ENCODE measurements around the gene TM9SF3. TPM values are rescaled to one million over a fixed set of nuclear protein-coding genes. Genes with fewer than 3 reads are reported as not detected.

TM9SF3 gene
- total RNA-seq, 1 donor from 2014 or later, result 68.5 TPM

GRCh38 chr10:96608262-96608661 lies 21.4 kb upstream of the TM9SF3 start:
- no peak for ATAC-seq (ENCODE audit: poor library complexity)
- intact Hi-C loops (cut with DNase I), result no loop called here
- no peak for DNase-seq

- intact Hi-C loops (cut with DNase I), result no loop called here
- ATAC-seq (ENCODE audit: poor library complexity) (no peak), DNase-seq (no peak)
These were observed 20.1 kb upstream of the TM9SF3 start for GRCh38 chr10:96606946-96607345.

DNA sequence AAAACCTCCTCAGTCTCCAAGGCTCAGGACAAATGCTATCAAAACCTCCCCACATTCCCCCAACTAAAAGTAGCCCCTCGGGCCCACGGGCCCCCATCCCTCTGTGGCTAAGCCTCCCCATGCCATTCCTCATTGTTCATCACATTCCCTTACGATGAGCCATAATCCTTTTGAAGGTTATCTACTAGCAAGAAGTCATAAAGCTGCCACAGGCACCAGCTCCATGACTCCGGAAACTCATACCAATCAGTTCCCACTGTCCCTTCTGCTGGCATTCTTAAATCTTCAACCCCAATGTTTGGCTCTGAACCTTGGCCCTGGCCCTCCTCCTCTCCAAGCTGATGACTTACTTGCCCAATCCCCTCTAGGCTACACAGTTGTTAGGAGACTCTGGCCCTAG lies 19.4 kb upstream of the TM9SF3 start:
- DNase-seq (no peak), ATAC-seq (ENCODE audit: poor library complexity) (no peak)
- intact Hi-C loops (cut with DNase I), result no loop called here

DNA sequence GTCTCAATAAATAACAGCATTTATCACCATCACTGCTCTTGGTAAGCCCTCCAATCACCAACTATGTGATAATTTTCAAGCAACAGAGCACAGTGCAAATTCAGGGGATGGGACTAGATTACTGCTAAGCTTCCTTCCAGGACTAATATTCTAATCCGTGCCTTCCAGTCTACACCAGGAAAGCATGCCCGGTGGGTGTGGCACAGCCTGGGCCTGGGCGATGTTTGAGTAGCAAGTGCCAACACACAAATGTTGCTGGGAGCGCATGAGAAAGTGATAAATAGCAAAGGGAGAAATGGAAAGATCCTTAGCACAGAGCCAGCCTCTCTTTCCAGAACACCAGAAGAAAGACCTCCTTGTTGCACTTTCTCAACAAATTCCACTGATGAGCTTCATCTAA lies 13.5 kb upstream of the TM9SF3 start:
- ATAC-seq (ENCODE audit: poor library complexity), result no peak
- intact Hi-C loops (cut with DNase I), result no loop called here
- no peak for DNase-seq

GRCh38 chr10:96598846-96599245 lies 12.0 kb upstream of the TM9SF3 start:
- ATAC-seq (ENCODE audit: poor library complexity), result no peak
- intact Hi-C loops (cut with DNase I), result no loop called here

GRCh38 chr10:96596422-96597407 lies 9.9 kb upstream of the TM9SF3 start:
- intact Hi-C loops (cut with DNase I), result no loop called here
- ATAC-seq (ENCODE audit: poor library complexity) (no peak), DNase-seq (no peak)

More at GRCh38 chr10:96598846-96599245, 12.0 kb upstream of the TM9SF3 start:
- DNase-seq, result no peak

GRCh38 chr10:96595741-96596140 lies 8.9 kb upstream of the TM9SF3 start:
- ATAC-seq (ENCODE audit: poor library complexity) (no peak), DNase-seq (no peak)
- intact Hi-C loops (cut with DNase I), result no loop called here

GRCh38 chr10:96591946-96592345 lies 5.1 kb upstream of the TM9SF3 start:
- DNase-seq (no peak), ATAC-seq (ENCODE audit: poor library complexity) (no peak)
- intact Hi-C loops (cut with DNase I), result no loop called here

DNA sequence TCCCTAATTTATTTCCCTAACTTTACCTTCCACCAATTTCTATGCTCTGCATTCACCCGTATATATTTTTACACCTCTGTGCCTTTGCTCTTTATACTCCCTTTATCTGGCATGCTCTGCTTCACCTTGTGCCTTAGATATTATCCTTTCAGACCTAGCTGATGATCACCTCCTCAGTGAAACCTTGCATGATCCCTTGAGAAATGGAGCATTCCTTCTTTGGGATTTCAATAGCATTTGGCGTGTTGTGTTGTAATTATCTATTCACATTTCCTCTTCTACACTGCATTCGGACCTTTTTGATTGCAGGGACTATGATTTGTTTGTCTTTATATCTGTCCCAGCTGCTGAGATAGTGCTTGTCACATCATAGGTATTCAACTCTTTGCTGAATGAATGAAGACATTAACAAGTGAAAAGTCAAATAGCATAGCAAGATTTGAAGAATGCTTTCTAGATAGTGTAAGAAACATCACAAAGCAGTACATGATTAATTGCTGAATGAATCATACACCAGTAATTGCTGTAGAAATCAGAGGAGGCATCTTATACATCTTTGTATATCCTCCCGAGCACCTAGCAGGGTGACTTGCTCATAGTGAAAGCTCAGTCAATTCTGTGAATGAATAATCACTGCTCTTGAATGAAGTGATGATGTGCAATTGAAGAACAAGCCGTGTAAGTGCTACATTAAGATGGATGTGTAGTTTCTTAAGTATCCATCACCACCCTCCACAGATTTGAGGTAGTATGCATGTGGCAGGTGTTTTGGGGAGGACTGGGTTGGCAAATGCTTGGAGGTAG lies 2.0 kb upstream of the TM9SF3 start:
- no peak for ATAC-seq (ENCODE audit: poor library complexity)
- no peak for DNase-seq
- intact Hi-C loops (cut with DNase I), result no loop called here

GRCh38 chr10:96588060-96588554 lies 1.3 kb upstream of the TM9SF3 start:
- ATAC-seq (ENCODE audit: poor library complexity) (no peak), DNase-seq (no peak)
- intact Hi-C loops (cut with DNase I), result no loop called here

GRCh38 chr10:96587264-96588059 lies 650 bp upstream of the TM9SF3 start:
- peak; percentile 54 for ATAC-seq (ENCODE audit: poor library complexity)
- DNase-seq, result no peak
- intact Hi-C loops (cut with DNase I), result no loop called here

DNA sequence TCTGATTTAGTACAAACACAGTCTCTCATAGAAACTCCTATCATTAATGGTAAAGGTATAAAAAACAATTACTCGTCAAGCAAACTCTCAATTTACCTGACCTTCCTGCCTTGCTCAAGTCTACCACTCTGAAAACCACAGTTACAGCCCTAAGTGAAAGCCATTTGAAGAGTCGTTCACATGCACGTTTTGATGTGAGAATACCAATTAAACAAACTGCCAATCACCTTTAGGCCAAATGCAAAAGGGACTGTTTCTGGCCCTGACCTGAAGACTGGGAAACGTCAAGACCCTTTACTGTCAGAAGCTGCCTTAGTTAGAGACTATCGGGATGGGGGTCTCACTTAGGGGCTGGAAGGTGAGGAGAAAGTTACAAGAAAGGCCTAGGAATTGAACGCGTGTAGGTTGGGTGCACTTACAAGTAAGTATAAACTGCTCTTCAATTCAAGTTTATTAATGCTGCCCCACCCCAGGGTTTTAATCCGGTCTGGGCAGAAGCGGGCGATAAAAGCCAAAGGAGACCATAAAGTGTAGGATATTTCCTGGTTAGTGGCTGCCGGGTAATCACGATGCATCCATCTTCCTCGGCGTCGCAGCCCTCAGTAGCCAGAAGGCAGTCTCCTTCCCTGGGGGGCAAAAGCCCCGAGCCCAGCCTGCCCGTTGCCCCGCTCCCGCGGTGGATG lies 935 bp downstream of the TM9SF3 start:
- peak; percentile 4 for ATAC-seq (ENCODE audit: poor library complexity)

DNA sequence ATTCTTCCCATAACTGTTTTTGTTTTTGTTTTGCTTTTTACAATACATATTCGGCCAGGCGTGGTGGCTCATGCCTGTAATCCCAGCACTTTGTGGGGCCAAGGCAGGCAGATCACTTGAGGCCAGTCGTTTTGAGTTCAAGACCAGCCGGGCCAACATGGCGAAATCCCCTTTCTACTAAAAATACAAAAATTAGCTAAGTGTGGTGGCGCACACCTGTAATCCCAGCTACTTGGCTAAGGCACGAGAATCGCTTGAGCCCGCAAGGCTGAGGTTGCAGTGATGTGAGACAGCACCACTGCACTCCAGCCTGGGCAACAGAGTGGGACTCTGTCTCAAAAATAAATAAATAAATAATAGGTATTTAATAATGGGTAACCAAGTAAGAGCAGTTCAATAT lies 2.3 kb downstream of the TM9SF3 start:
- DNase-seq (no peak), ATAC-seq (ENCODE audit: poor library complexity) (no peak)
- intact Hi-C loops (cut with DNase I), result no loop called here

More for the DNA sequence above, 935 bp downstream of the TM9SF3 start:
- intact Hi-C loops (cut with DNase I), result no loop called here
- DNase-seq, result no peak

- intact Hi-C loops (cut with DNase I), result no loop called here
- DNase-seq, result no peak
- no peak for ATAC-seq (ENCODE audit: poor library complexity)
These were observed 2.8 kb downstream of the TM9SF3 start for GRCh38 chr10:96584035-96584434.

GRCh38 chr10:96579133-96579532 lies 7.7 kb downstream of the TM9SF3 start:
- ATAC-seq (ENCODE audit: poor library complexity), result no peak
- intact Hi-C loops (cut with DNase I), result no loop called here
- DNase-seq, result no peak

- no peak for ATAC-seq (ENCODE audit: poor library complexity)
- DNase-seq, result no peak
These were observed 8.2 kb downstream of the TM9SF3 start for GRCh38 chr10:96578633-96579032.

GRCh38 chr10:96578022-96578421 lies 8.8 kb downstream of the TM9SF3 start:
- intact Hi-C loops (cut with DNase I), result no loop called here
- ATAC-seq (ENCODE audit: poor library complexity), result no peak
- DNase-seq, result no peak

More at GRCh38 chr10:96578633-96579032, 8.2 kb downstream of the TM9SF3 start:
- intact Hi-C loops (cut with DNase I), result no loop called here

GRCh38 chr10:96577069-96577468 lies 9.7 kb downstream of the TM9SF3 start:
- ATAC-seq (ENCODE audit: poor library complexity), result no peak
- DNase-seq, result no peak
- intact Hi-C loops (cut with DNase I), result no loop called here
